HL-60 (cell line): ENCODE results near the gene HSDL1.
A peak's percentile ranks its signal among the peaks of the same experiment; 100 is the strongest.
"Not testable (repeated sequence)": the region's sequence is repeated elsewhere in the genome, so short reads cannot be mapped to it uniquely, and the experiment has no call there.

Source experiments
- DNase-seq, 2 experiments: peaks; one replicate each; pipeline ENCODE4 v3.0.0-alpha.2; 2010 to 2020; ENCODE audit warnings: low read depth in 1 of 2, low spot score in 1 of 2
- H3K27ac ChIP-seq: fragments of 250-450 bp; sonication (Bioruptor Pico); replicated peaks from 2 replicates; pipeline ENCODE4 v1.5.1; 2020; ENCODE audit warnings: mild to moderate bottlenecking, moderate library complexity
- H3K27me3 ChIP-seq: fragments of 250-450 bp; sonication (Bioruptor Pico); 2 replicates; pipeline ENCODE4 v1.5.1; 2021; ENCODE audit warnings: mild to moderate bottlenecking, moderate library complexity; ENCODE audit not compliant: insufficient read depth, poor library complexity, severe bottlenecking
- H3K4me3 ChIP-seq: replicated peaks from 2 replicates; pipeline ENCODE4 v1.5.1; 2011; ENCODE audit warnings: mild to moderate bottlenecking, control low read depth, low read length; ENCODE audit not compliant: insufficient read depth
- CTCF ChIP-seq: IDR thresholded peaks from one replicate; pipeline ENCODE4 v1.5.1; 2011; ENCODE audit warnings: low read length, control low read depth, inconsistent platforms; ENCODE audit not compliant: insufficient read depth
- GABPA ChIP-seq: IDR thresholded peaks from 2 replicates; pipeline ENCODE4 v1.6.1; 2012; ENCODE audit warnings: low read depth
- POLR2AphosphoS5 ChIP-seq: IDR thresholded peaks from 2 replicates; pipeline ENCODE4 v1.6.1; 2012; ENCODE audit warnings: low read depth
- REST ChIP-seq: IDR thresholded peaks from 2 replicates; pipeline ENCODE4 v1.6.1; 2012; ENCODE audit warnings: low read depth; ENCODE audit not compliant: insufficient replicate concordance
- SPI1 ChIP-seq: IDR thresholded peaks from 2 replicates; pipeline ENCODE4 v1.6.1; 2012; ENCODE audit warnings: low read depth, mild to moderate bottlenecking, borderline replicate concordance

The HSDL1 gene

GRCh38 chr16:84117494-84117843 lies 27.5 kb downstream of the HSDL1 start:
- Histone ChIP-seq H3K4me3 (peak overlapping the region; percentile 70), H3K27ac (peak overlapping the region; percentile 95), H3K27me3 (no peaks in the 10 kb centered on the region)
- DNase-seq: peak in 1 of 2 experiments; percentile 28
- TF ChIP-seq POLR2AphosphoS5 (no peak), SPI1 (no peak), GABPA (no peak), REST (no peak), CTCF (no peak)

DNA sequence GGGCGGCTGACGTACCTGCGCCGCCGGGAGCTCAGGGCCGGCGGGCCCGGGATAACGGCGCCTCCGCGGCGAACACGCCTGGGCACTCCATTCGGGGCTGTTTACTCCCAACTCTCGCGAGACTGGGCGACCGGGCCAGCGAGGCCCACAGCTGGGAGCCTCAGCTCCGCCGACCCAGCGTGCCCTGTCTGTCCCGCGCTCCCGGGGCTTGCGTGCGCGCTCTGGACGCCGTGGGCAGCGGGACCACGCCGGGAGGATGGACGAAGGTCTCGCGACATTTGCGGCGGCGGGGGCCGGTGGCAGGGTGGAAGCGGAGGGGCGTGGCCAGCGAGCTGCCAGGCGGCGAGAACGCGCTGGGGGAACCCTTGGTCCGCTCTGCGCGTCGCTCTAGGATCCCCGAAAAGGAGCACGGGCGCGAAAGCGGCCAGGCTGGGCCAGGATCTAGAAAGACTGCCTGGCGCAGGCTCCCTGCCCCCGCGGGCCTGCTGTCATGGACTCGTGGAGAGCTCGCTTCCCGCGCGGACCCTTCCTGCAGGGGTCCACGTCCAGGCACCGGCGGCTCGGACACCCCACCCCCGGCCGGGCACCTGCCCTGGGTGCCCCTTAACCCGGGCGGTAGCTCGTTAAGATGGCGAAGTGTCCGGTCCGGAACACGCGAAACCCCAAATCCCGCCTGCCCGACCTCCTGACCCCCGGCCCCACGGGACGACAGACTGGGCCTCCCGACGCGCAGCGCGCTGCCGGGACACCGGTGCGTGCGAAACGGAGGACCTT lies 28.1 kb downstream of the HSDL1 start, which contains the start of gene MBTPS1:
Gene MBTPS1, minus strand, starts transcription at position 223 of the 774 bp plus-strand sequence. CDS start 15,159 bp downstream, outside the sequence.
- TF ChIP-seq POLR2AphosphoS5: peak; percentile 82
- no peak for TF ChIP-seq CTCF
- TF ChIP-seq REST: no peak
- no peak for TF ChIP-seq GABPA
- H3K27ac ChIP-seq: peak within 1 kb of the TSS; percentile 95
- DNase-seq: peak; percentile 96 to 98

DNA sequence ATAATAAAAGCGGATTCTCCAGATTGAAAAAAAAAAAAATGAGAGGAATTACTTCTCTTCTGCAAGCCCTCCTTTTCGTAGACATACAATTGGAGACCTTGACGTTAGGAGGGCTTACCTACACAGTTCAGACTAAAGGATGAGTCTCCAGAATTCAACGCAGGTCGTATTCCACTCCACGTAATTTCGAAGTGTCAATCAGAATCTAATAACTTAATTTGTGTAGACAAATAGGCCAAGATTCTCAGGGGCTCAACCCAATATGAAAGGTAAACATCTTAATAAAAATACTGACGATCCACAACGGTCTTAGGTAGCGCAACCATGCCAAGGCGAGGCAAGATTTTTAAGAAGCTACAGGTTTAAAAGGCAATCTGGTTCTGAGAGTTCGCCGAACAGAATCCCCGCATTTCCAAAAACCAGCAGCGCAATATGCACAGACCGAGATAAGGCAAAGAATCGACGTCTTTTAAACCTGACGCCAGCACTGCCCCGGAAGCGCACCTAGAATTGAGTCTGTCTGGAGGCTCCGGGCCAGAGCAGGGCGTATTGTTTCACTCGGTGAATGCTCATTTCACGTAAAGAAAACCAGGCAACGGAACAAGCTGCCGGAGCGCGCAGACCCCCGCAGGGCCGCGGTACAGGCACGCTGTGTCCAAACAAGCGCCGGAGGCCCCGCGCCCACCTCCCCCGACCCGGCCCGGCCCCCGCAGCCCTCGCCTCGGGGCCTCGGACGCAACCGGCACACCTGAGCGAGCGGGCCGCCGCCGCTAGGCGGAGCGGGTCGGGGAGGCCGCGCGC lies 28.9 kb downstream of the HSDL1 start:
- H3K27me3 ChIP-seq: no peaks in the 10 kb centered on the region
- H3K4me3 ChIP-seq: peak overlapping the region; percentile 70
- no peak for TF ChIP-seq POLR2AphosphoS5
- TF ChIP-seq GABPA: no peak
- no peak for TF ChIP-seq REST
- no peak for TF ChIP-seq CTCF
- TF ChIP-seq SPI1: no peak
- peak; percentile 32 to 48 for DNase-seq
- peak overlapping the region; percentile 95 for H3K27ac ChIP-seq

More for the DNA sequence above, 28.1 kb downstream of the HSDL1 start, which contains the start of gene MBTPS1:
- Histone ChIP-seq H3K27me3 (no peaks in the 10 kb centered on the region), H3K4me3 (peak within 1 kb of the TSS; percentile 70)

DNA sequence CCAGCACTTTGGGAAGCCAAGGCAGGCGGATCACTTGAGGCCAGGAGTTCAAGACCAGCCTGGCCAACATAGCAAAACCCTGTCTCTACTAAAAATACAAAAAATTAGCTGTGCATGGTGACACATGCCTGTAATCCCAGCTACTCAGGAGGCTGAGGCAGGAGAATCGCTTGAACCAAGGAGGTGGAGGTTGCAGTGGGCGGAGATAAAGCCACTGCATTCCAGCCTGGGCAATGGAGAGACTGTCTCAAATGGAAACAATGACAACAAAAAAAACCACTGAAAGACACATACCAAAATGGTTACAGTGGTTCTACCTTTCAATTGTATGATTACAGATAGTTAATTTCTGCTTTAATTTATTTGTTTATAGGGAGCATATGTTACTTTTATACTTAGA lies 33.0 kb downstream of the HSDL1 start:
- H3K4me3 ChIP-seq, H3K27ac ChIP-seq, H3K27me3 ChIP-seq, DNase-seq: not testable (repeated sequence)
